ENCODE results near the gene PLXNA4.

PLXNA4 gene

GRCh38 chr7:132191418-132191817, 384.9 kb downstream of the PLXNA4 start:
- Histone ChIP-seq H3K4me3 (ENCODE audit: low read depth, low read length) (no peak overlapping the region), H3K4me1 (ENCODE audit: control insufficient read depth, insufficient read depth, low read length, unreplicated experiment) (no peaks in the 10 kb centered on the region), H3K27ac (ENCODE audit: low read depth, low read length) (no peak overlapping the region), H2AFZ (ENCODE audit: low read length, unreplicated experiment) (no peak overlapping the region), H3K27me3 (ENCODE audit: insufficient read depth, low read length) (no peaks in the 10 kb centered on the region), H3K79me2 (ENCODE audit: control insufficient read depth, insufficient read depth, low read length, unreplicated experiment) (no peaks in the 10 kb centered on the region), H3K36me3 (ENCODE audit: insufficient read depth, low read length) (no peaks in the 10 kb centered on the region)

GRCh38 chr7:132190683-132191082, 385.6 kb downstream of the PLXNA4 start:
- H3K36me3 ChIP-seq (ENCODE audit: insufficient read depth, low read length): no peaks in the 10 kb centered on the region
- no peaks in the 10 kb centered on the region for H3K27me3 ChIP-seq (ENCODE audit: insufficient read depth, low read length)
- H3K27ac ChIP-seq (ENCODE audit: low read depth, low read length): no peak overlapping the region
- no peaks in the 10 kb centered on the region for H3K4me1 ChIP-seq (ENCODE audit: control insufficient read depth, insufficient read depth, low read length, unreplicated experiment)
- H3K4me3 ChIP-seq (ENCODE audit: low read depth, low read length): no peak overlapping the region
- no peak overlapping the region for H2AFZ ChIP-seq (ENCODE audit: low read length, unreplicated experiment)
- no peaks in the 10 kb centered on the region for H3K79me2 ChIP-seq (ENCODE audit: control insufficient read depth, insufficient read depth, low read length, unreplicated experiment)

GRCh38 chr7:132189881-132190280, 386.4 kb downstream of the PLXNA4 start:
- H3K4me3 ChIP-seq (ENCODE audit: low read depth, low read length): no peak overlapping the region
- H3K79me2 ChIP-seq (ENCODE audit: control insufficient read depth, insufficient read depth, low read length, unreplicated experiment): no peaks in the 10 kb centered on the region
- H3K36me3 ChIP-seq (ENCODE audit: insufficient read depth, low read length): no peaks in the 10 kb centered on the region
- no peaks in the 10 kb centered on the region for H3K4me1 ChIP-seq (ENCODE audit: control insufficient read depth, insufficient read depth, low read length, unreplicated experiment)
- no peaks in the 10 kb centered on the region for H3K27me3 ChIP-seq (ENCODE audit: insufficient read depth, low read length)
- H2AFZ ChIP-seq (ENCODE audit: low read length, unreplicated experiment): no peak overlapping the region
- H3K27ac ChIP-seq (ENCODE audit: low read depth, low read length): no peak overlapping the region

- Histone ChIP-seq H3K36me3 (ENCODE audit: insufficient read depth, low read length) (no peaks in the 10 kb centered on the region), H3K79me2 (ENCODE audit: control insufficient read depth, insufficient read depth, low read length, unreplicated experiment) (no peaks in the 10 kb centered on the region), H2AFZ (ENCODE audit: low read length, unreplicated experiment) (no peak overlapping the region), H3K4me1 (ENCODE audit: control insufficient read depth, insufficient read depth, low read length, unreplicated experiment) (no peaks in the 10 kb centered on the region), H3K27ac (ENCODE audit: low read depth, low read length) (no peak overlapping the region), H3K4me3 (ENCODE audit: low read depth, low read length) (no peak overlapping the region), H3K27me3 (ENCODE audit: insufficient read depth, low read length) (no peaks in the 10 kb centered on the region)
Observed at GRCh38 chr7:132187869-132188789, 388.1 kb downstream of the PLXNA4 start.

GRCh38 chr7:132187391-132187790, 388.9 kb downstream of the PLXNA4 start:
- no peak overlapping the region for H3K27ac ChIP-seq (ENCODE audit: low read depth, low read length)
- H3K36me3 ChIP-seq (ENCODE audit: insufficient read depth, low read length): no peaks in the 10 kb centered on the region
- no peaks in the 10 kb centered on the region for H3K79me2 ChIP-seq (ENCODE audit: control insufficient read depth, insufficient read depth, low read length, unreplicated experiment)
- no peaks in the 10 kb centered on the region for H3K4me1 ChIP-seq (ENCODE audit: control insufficient read depth, insufficient read depth, low read length, unreplicated experiment)
- H3K4me3 ChIP-seq (ENCODE audit: low read depth, low read length): no peak overlapping the region
- H2AFZ ChIP-seq (ENCODE audit: low read length, unreplicated experiment): no peak overlapping the region
- H3K27me3 ChIP-seq (ENCODE audit: insufficient read depth, low read length): no peaks in the 10 kb centered on the region

GRCh38 chr7:132185150-132185549, 391.1 kb downstream of the PLXNA4 start:
- H3K4me1 ChIP-seq (ENCODE audit: control insufficient read depth, insufficient read depth, low read length, unreplicated experiment): no peaks in the 10 kb centered on the region
- H3K27ac ChIP-seq (ENCODE audit: low read depth, low read length): no peak overlapping the region
- no peaks in the 10 kb centered on the region for H3K36me3 ChIP-seq (ENCODE audit: insufficient read depth, low read length)
- no peaks in the 10 kb centered on the region for H3K27me3 ChIP-seq (ENCODE audit: insufficient read depth, low read length)
- H3K79me2 ChIP-seq (ENCODE audit: control insufficient read depth, insufficient read depth, low read length, unreplicated experiment): no peaks in the 10 kb centered on the region
- H2AFZ ChIP-seq (ENCODE audit: low read length, unreplicated experiment): no peak overlapping the region
- no peak overlapping the region for H3K4me3 ChIP-seq (ENCODE audit: low read depth, low read length)

GRCh38 chr7:132183781-132184380, 392.4 kb downstream of the PLXNA4 start:
- no peaks in the 10 kb centered on the region for H3K4me1 ChIP-seq (ENCODE audit: control insufficient read depth, insufficient read depth, low read length, unreplicated experiment)
- H3K79me2 ChIP-seq (ENCODE audit: control insufficient read depth, insufficient read depth, low read length, unreplicated experiment): no peaks in the 10 kb centered on the region
- no peak overlapping the region for H3K27ac ChIP-seq (ENCODE audit: low read depth, low read length)
- H3K4me3 ChIP-seq (ENCODE audit: low read depth, low read length): no peak overlapping the region
- H3K27me3 ChIP-seq (ENCODE audit: insufficient read depth, low read length): no peaks in the 10 kb centered on the region
- no peak overlapping the region for H2AFZ ChIP-seq (ENCODE audit: low read length, unreplicated experiment)
- H3K36me3 ChIP-seq (ENCODE audit: insufficient read depth, low read length): no peaks in the 10 kb centered on the region

GRCh38 chr7:132182992-132183391, 393.3 kb downstream of the PLXNA4 start:
- H3K27me3 ChIP-seq (ENCODE audit: insufficient read depth, low read length): no peaks in the 10 kb centered on the region
- no peaks in the 10 kb centered on the region for H3K36me3 ChIP-seq (ENCODE audit: insufficient read depth, low read length)
- no peaks in the 10 kb centered on the region for H3K79me2 ChIP-seq (ENCODE audit: control insufficient read depth, insufficient read depth, low read length, unreplicated experiment)
- no peak overlapping the region for H2AFZ ChIP-seq (ENCODE audit: low read length, unreplicated experiment)
- no peak overlapping the region for H3K27ac ChIP-seq (ENCODE audit: low read depth, low read length)
- H3K4me1 ChIP-seq (ENCODE audit: control insufficient read depth, insufficient read depth, low read length, unreplicated experiment): no peaks in the 10 kb centered on the region
- no peak overlapping the region for H3K4me3 ChIP-seq (ENCODE audit: low read depth, low read length)

GRCh38 chr7:132181946-132182685, 394.2 kb downstream of the PLXNA4 start:
- H3K27me3 ChIP-seq (ENCODE audit: insufficient read depth, low read length): no peaks in the 10 kb centered on the region
- H3K79me2 ChIP-seq (ENCODE audit: control insufficient read depth, insufficient read depth, low read length, unreplicated experiment): no peaks in the 10 kb centered on the region
- no peaks in the 10 kb centered on the region for H3K4me1 ChIP-seq (ENCODE audit: control insufficient read depth, insufficient read depth, low read length, unreplicated experiment)

GRCh38 chr7:132181371-132181770, 394.9 kb downstream of the PLXNA4 start:
- Histone ChIP-seq H3K4me1 (ENCODE audit: control insufficient read depth, insufficient read depth, low read length, unreplicated experiment) (no peaks in the 10 kb centered on the region), H3K36me3 (ENCODE audit: insufficient read depth, low read length) (no peaks in the 10 kb centered on the region), H3K27ac (ENCODE audit: low read depth, low read length) (no peak overlapping the region), H3K4me3 (ENCODE audit: low read depth, low read length) (no peak overlapping the region), H3K27me3 (ENCODE audit: insufficient read depth, low read length) (no peaks in the 10 kb centered on the region), H3K79me2 (ENCODE audit: control insufficient read depth, insufficient read depth, low read length, unreplicated experiment) (no peaks in the 10 kb centered on the region), H2AFZ (ENCODE audit: low read length, unreplicated experiment) (no peak overlapping the region)

More at GRCh38 chr7:132181946-132182685, 394.2 kb downstream of the PLXNA4 start:
- H3K27ac ChIP-seq (ENCODE audit: low read depth, low read length): no peak overlapping the region
- no peaks in the 10 kb centered on the region for H3K36me3 ChIP-seq (ENCODE audit: insufficient read depth, low read length)
- H2AFZ ChIP-seq (ENCODE audit: low read length, unreplicated experiment): no peak overlapping the region
- no peak overlapping the region for H3K4me3 ChIP-seq (ENCODE audit: low read depth, low read length)
